Astrocyte (in vitro differentiated cells and primary cell): Measurements from ENCODE around the gene RTF1. TPM values are rescaled to one million over a fixed set of nuclear protein-coding genes. Genes with fewer than 3 reads are reported as not detected.

Experiments used
- DNase-seq: peaks from one replicate; pipeline ENCODE4 v3.0.0-alpha.2; 2010; ENCODE audit warnings: low read depth
- FAIRE-seq: peaks from 2 replicates; lab custom pipeline; 2011; peaks lifted over from hg19 to GRCh38; lab: Jason Lieb, UNC
- H2AFZ ChIP-seq: 2 replicates; pipeline ENCODE4 v1.6.0; 2012; ENCODE audit warnings: low read depth, low read length, inconsistent platforms
- H3K27ac ChIP-seq: 2 replicates; pipeline ENCODE4 v1.5.1; 2011; ENCODE audit warnings: low read depth, low read length, inconsistent platforms
- H3K27me3 ChIP-seq: 2 replicates; pipeline ENCODE4 v1.6.0; 2011; ENCODE audit warnings: low read length, inconsistent platforms; ENCODE audit not compliant: insufficient read depth
- H3K36me3 ChIP-seq: 2 replicates; pipeline ENCODE4 v1.5.1; 2011; ENCODE audit warnings: low read length, inconsistent platforms; ENCODE audit not compliant: insufficient read depth
- H3K4me1 ChIP-seq: 2 replicates; pipeline ENCODE4 v1.5.1; 2011; ENCODE audit warnings: low read length, inconsistent platforms; ENCODE audit not compliant: insufficient read depth
- H3K4me2 ChIP-seq: 2 replicates; pipeline ENCODE4 v1.6.0; 2012; ENCODE audit warnings: low read length, inconsistent platforms
- H3K4me3 ChIP-seq: 2 replicates; pipeline ENCODE4 v1.5.1; 2011; ENCODE audit warnings: low read depth, mild to moderate bottlenecking, low read length, inconsistent platforms; ENCODE audit not compliant: insufficient read depth
- H3K79me2 ChIP-seq: 2 replicates; pipeline ENCODE4 v1.6.0; 2012; ENCODE audit warnings: mild to moderate bottlenecking, low read length, inconsistent platforms; ENCODE audit not compliant: insufficient read depth
- H3K9ac ChIP-seq: 2 replicates; pipeline ENCODE4 v1.6.0; 2012; ENCODE audit warnings: mild to moderate bottlenecking, low read length, inconsistent platforms
- H3K9me3 ChIP-seq: 2 replicates; pipeline ENCODE4 v1.5.1; 2012; ENCODE audit warnings: low read depth, mild to moderate bottlenecking, low read length, inconsistent platforms; ENCODE audit not compliant: insufficient read depth
- H4K20me1 ChIP-seq: 2 replicates; pipeline ENCODE4 v1.6.0; 2012; ENCODE audit warnings: low read length, inconsistent platforms; ENCODE audit not compliant: insufficient read depth
- H3K27ac Mint-ChIP-seq: one replicate; pipeline ENCODE4 v1.8.0; 2021; ENCODE audit warnings: mild to moderate bottlenecking, mixed read lengths; ENCODE audit not compliant: unreplicated experiment
- H3K27me3 Mint-ChIP-seq: one replicate; pipeline ENCODE4 v1.8.0; 2021; ENCODE audit warnings: low read depth, mixed read lengths; ENCODE audit not compliant: unreplicated experiment
- H3K36me3 Mint-ChIP-seq: one replicate; pipeline ENCODE4 v1.8.0; 2021; ENCODE audit warnings: low read depth, mixed read lengths; ENCODE audit not compliant: unreplicated experiment
- H3K4me1 Mint-ChIP-seq: one replicate; pipeline ENCODE4 v1.8.0; 2021; ENCODE audit warnings: low read depth, mixed read lengths; ENCODE audit not compliant: unreplicated experiment
- H3K4me3 Mint-ChIP-seq: one replicate; pipeline ENCODE4 v1.8.0; 2021; ENCODE audit warnings: mild to moderate bottlenecking, moderate library complexity, mixed read lengths; ENCODE audit not compliant: unreplicated experiment
- H3K9me3 Mint-ChIP-seq: one replicate; pipeline ENCODE4 v1.8.0; 2021; ENCODE audit warnings: mild to moderate bottlenecking, mixed read lengths; ENCODE audit not compliant: unreplicated experiment
- CTCF ChIP-seq: IDR thresholded peaks from 2 replicates; pipeline ENCODE4 v1.5.1; 2011; ENCODE audit warnings: low read depth, mild to moderate bottlenecking, inconsistent platforms, low read length, moderate library complexity; ENCODE audit not compliant: insufficient read depth
- EZH2 ChIP-seq: IDR thresholded peaks from 2 replicates; pipeline ENCODE4 v1.6.1; 2012; ENCODE audit warnings: mild to moderate bottlenecking, low read length, inconsistent platforms; ENCODE audit not compliant: insufficient read depth
- total RNA-seq: library from RNA; stranded (reverse); gene quantifications from 2 replicates; pipeline ENCODE4 v1.2.1, GENCODE V29; 2021

The RTF1 gene
- total RNA-seq, 1 donor from 2014 or later, result 42.0 TPM

DNA sequence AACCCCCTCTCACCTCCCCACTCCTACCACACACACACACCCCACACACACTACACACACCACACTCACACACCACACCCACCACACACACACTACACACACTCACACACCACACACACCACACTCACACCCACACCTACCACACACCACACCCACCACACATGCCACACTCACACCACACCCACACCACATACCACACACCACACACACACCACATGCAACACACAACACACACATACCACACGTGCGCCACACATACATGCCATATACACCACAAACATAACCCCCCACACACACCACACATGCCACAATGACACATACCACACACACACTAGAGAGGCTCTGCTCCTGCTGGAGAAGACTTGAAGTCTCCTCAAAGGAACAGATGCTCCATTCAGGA is 70.9 kb downstream of the RTF1 start:
- Histone ChIP-seq H2AFZ (no peak overlapping the region), H3K4me2 (no peak overlapping the region), H3K27me3 (peaks cover 3% of the 10 kb centered on the region), H3K4me3 (no peak overlapping the region), H3K9ac (no peak overlapping the region), H3K36me3 (no peaks in the 10 kb centered on the region), H3K79me2 (no peaks in the 10 kb centered on the region), H3K4me1 (peaks cover 16% of the 10 kb centered on the region), H3K9me3 (no peaks in the 10 kb centered on the region), H3K27ac (no peak overlapping the region), H4K20me1 (no peaks in the 10 kb centered on the region)
- Mint-ChIP-seq H3K4me3 (no peak overlapping the region), H3K27me3 (peaks cover 10% of the 10 kb centered on the region), H3K36me3 (peaks cover 21% of the 10 kb centered on the region), H3K4me1 (peaks cover 17% of the 10 kb centered on the region), H3K9me3 (no peaks in the 10 kb centered on the region), H3K27ac (no peak overlapping the region)
- TF ChIP-seq CTCF (no peak), EZH2 (no peak)
- peak; percentile 29 for DNase-seq
- FAIRE-seq, result no peak

DNA sequence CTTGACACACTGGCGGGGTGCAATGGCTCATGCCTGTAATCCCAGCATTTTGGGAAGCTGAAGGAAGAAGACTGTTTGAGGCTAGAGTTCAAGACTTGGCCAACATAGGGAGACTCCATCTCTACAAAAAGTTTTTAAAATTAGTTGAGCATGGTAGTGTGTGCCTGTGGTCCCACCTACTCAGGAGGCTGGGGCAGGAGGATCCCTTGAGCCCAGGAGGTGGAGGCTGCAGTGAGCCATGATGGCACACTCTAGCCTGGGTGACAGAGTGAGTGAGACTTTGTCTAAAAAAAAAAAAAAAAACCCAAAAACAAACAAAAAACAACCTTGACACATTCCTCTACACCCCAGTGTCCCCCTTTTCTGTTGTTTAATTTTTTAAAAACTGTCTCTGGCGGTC is 72.7 kb downstream of the RTF1 start:
- DNase-seq (no peak), FAIRE-seq (no peak)
- H3K27me3 ChIP-seq, result peaks cover 10% of the 10 kb centered on the region
- Mint-ChIP-seq H3K4me3 (no peak overlapping the region), H3K27ac (no peak overlapping the region), H3K9me3 (no peaks in the 10 kb centered on the region), H3K36me3 (peaks cover 13% of the 10 kb centered on the region), H3K27me3 (peaks cover 12% of the 10 kb centered on the region), H3K4me1 (peaks cover 19% of the 10 kb centered on the region)
- no peaks in the 10 kb centered on the region for H3K36me3 ChIP-seq
- H3K4me2 ChIP-seq, result no peak overlapping the region
- no peak overlapping the region for H3K9ac ChIP-seq
- no peak overlapping the region for H3K4me3 ChIP-seq
- TF ChIP-seq CTCF, result no peak
- no peak for TF ChIP-seq EZH2
- no peak overlapping the region for H2AFZ ChIP-seq
- H3K79me2 ChIP-seq, result no peaks in the 10 kb centered on the region
- no peaks in the 10 kb centered on the region for H4K20me1 ChIP-seq
- no peaks in the 10 kb centered on the region for H3K9me3 ChIP-seq
- peaks cover 26% of the 10 kb centered on the region for H3K4me1 ChIP-seq
- H3K27ac ChIP-seq, result no peak overlapping the region

- TF ChIP-seq EZH2 (no peak), CTCF (no peak)
- Mint-ChIP-seq H3K4me1 (peaks cover 20% of the 10 kb centered on the region), H3K36me3 (peaks cover 10% of the 10 kb centered on the region), H3K9me3 (no peaks in the 10 kb centered on the region), H3K27ac (peak overlapping the region; percentile 70), H3K27me3 (peaks cover 14% of the 10 kb centered on the region), H3K4me3 (no peak overlapping the region)
- no peak overlapping the region for H2AFZ ChIP-seq
- no peak overlapping the region for H3K27ac ChIP-seq
- peak overlapping the region; percentile 58 for H3K4me2 ChIP-seq
- H3K4me1 ChIP-seq, result peaks cover 32% of the 10 kb centered on the region
- H3K9me3 ChIP-seq, result no peaks in the 10 kb centered on the region
- no peaks in the 10 kb centered on the region for H4K20me1 ChIP-seq
- no peaks in the 10 kb centered on the region for H3K79me2 ChIP-seq
- peak; percentile 43 for FAIRE-seq
- no peaks in the 10 kb centered on the region for H3K36me3 ChIP-seq
- H3K9ac ChIP-seq, result no peak overlapping the region
- DNase-seq, result peak; percentile 97
- peaks cover 16% of the 10 kb centered on the region for H3K27me3 ChIP-seq
- H3K4me3 ChIP-seq, result no peak overlapping the region
Measured at GRCh38 chr15:41490355-41490754, 73.5 kb downstream of the RTF1 start.
